ENCODE measurements around the gene UPK3BL2. TPM values are rescaled to one million over a fixed set of nuclear protein-coding genes. Genes with fewer than 3 reads are reported as not detected.
"Not testable (repeated sequence)": the region's sequence is repeated elsewhere in the genome, so short reads cannot be mapped to it uniquely, and the experiment has no call there.

UPK3BL2 gene
- total RNA-seq, 1 donor from 2014 or later, result 9.8 TPM

DNA sequence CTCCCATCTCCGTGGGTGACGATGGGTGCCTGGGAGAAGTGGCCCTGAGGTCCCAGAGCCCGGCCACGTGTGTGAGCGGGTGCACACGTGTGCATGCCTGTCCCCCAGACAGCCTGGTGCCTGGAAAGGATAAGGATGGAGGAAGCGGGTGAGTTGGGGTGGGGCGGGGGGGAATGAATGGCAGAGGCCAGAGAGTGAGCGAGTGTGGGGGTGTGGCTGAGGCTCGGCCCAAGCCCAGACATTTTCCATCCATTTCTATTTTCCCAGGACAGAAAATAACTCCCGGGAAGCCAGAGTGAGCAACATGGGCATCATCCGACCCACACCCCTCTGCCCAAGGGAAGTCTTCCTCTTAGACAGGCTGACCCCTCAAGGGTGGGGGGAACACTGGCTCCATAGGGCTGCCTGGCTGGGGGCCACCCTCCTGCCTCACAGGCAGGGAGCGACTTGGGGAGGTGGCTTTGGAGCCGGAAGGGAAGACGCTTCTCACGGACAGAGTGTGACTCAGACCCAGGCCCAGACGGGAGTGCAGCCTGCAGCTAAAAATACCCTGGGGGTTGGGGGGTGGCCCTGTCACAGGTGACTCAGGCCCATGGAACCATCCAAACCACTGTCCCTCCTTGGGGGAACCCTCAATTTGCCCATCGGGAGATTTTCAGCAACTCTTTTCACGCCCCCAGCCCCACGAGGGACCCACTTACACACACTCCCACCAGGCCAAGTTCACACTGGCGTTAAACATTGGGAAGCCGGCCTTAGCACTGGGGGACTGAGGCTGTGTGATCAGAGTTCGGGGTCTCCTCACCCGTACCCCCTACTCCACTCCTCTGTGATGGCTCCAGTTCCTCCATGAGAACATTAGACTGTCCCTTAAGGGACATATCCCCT is 38.0 kb downstream of the UPK3BL2 start:
- H3K36me3 ChIP-seq; intact Hi-C loops (cut with DNase I); H3K27ac ChIP-seq; DNase-seq (ENCODE audit: extremely low spot score in 2 of 2); H3K4me3 ChIP-seq; H3K9me3 ChIP-seq; H3K27me3 ChIP-seq; H3K4me1 ChIP-seq: not testable (repeated sequence)

DNA sequence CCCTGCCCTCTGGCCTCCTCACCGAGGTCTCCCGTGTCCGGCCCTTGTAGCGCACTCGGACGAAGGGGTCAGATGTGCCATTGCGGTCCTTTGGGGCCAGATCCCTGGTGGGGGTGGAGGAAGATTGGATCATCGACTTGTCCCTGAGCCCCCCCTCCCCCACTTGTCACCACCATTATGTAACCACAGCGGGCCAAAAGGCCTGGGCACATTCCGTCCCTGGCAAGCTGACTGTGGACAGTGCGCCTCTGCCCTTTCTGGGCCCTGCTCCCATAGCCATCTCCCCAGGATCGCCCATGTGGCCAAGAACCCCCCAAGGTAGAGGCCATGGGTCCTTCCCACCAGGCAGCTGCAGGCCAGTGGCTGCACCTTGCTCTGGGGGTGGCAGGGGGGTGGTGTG is 40.4 kb downstream of the UPK3BL2 start:
- H3K36me3 ChIP-seq; H3K27ac ChIP-seq; H3K27me3 ChIP-seq; H3K4me1 ChIP-seq; DNase-seq (ENCODE audit: extremely low spot score in 2 of 2); H3K9me3 ChIP-seq; intact Hi-C loops (cut with DNase I); H3K4me3 ChIP-seq: not testable (repeated sequence)

DNA sequence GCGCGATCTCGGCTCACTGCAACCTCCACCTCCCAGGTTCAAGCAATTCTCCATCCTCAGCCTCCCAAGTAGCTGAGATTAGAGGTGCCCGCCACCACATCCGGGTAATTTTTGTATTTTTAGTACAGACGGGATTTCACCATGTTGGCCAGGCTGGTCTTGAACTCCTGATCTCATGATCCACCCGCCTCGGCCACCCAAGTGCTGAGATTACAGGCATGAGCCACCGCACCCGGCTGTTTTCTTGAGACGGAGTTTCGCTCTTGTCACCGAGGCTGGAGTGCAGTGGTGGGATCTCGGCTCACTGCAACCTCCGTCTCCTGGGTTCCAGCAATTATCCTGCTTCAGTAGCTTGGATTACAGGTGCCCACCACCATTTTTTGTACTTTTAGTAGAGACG is 45.2 kb downstream of the UPK3BL2 start:
- H3K9me3 ChIP-seq; H3K4me3 ChIP-seq; DNase-seq (ENCODE audit: extremely low spot score in 2 of 2); H3K27me3 ChIP-seq; intact Hi-C loops (cut with DNase I); H3K36me3 ChIP-seq; H3K4me1 ChIP-seq; H3K27ac ChIP-seq: not testable (repeated sequence)

DNA sequence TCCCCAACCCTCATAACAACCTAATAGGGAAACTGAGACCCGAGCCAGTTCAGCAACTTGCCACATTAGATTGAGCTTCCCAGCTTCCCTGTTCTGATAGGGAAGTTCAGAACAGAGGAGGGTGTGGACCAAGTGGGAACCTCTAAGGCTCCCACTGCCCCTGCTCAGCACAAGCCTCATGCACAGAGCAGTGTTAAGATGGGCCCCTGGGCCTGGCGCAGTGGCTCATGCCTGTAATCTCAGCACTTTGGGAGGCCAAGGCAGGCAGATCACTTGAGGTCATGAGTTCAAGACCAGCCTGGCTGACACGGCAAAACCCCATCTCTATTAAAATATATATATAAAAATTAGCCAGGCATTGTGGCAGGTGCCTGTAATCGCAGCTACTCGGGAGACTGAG is 46.2 kb downstream of the UPK3BL2 start:
- intact Hi-C loops (cut with DNase I); H3K27me3 ChIP-seq; H3K4me1 ChIP-seq; H3K9me3 ChIP-seq; DNase-seq (ENCODE audit: extremely low spot score in 2 of 2); H3K4me3 ChIP-seq; H3K27ac ChIP-seq; H3K36me3 ChIP-seq: not testable (repeated sequence)

DNA sequence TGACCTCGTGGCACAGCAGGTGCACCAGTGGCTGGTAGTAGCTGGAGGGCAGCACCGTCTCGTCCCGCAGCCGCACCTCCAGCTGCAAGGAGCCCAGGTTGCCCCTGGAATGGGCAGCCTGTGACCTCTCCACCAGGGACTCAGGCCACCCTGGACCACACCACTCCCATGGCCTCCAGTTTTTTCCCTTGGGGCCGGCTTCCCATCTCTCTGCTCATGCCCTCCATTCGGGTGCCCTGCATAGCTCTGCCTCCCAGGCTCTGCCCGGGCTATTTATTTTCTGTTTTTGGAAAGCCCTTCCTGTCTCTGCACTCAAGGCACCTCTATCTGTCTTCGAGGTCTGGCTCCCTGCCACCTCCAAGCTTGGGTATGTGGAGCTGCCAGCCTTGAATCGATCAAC is 46.6 kb downstream of the UPK3BL2 start:
- H3K9me3 ChIP-seq; H3K4me1 ChIP-seq; H3K4me3 ChIP-seq; H3K27ac ChIP-seq; intact Hi-C loops (cut with DNase I); H3K36me3 ChIP-seq; H3K27me3 ChIP-seq: not testable (repeated sequence)
- DNase-seq (ENCODE audit: extremely low spot score in 2 of 2), result peak in 1 of 2 donors; percentile 43

DNA sequence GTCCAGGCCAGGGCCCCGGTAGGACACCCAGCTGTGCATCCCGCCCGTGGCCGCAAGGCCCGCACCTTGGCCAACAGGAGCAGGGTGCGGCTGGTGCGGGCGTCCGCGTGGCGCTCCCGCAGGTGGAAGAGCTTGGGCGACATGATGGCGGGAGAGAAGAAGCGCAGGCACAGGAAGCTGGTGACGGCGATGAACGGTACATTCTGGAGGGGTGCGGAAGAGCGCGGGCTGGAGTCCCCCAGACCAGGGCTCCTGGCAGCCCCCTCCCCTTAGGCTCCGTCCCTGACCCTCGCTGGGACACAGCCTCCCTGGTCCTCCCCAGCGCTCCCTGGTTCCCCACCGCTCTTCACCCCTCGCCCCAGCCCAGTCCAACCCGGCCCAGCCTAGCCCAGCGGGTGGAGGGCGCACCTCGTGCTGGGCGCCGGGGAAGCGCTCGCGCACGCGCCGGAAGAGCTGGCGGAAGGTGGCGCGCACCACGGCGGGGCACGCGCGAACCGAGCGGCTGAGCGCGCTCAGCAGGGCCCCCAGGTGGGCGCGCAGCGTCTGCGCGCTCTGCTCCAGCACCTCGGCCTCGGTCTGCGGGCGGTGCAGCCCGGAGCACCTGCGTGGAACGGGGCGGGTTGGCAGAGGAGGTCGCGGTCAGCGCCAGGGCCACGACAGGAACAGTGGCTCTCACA is 48.9 kb downstream of the UPK3BL2 start:
- H3K27ac ChIP-seq; H3K4me1 ChIP-seq; H3K27me3 ChIP-seq; DNase-seq (ENCODE audit: extremely low spot score in 2 of 2); H3K36me3 ChIP-seq; intact Hi-C loops (cut with DNase I); H3K4me3 ChIP-seq; H3K9me3 ChIP-seq: not testable (repeated sequence)

DNA sequence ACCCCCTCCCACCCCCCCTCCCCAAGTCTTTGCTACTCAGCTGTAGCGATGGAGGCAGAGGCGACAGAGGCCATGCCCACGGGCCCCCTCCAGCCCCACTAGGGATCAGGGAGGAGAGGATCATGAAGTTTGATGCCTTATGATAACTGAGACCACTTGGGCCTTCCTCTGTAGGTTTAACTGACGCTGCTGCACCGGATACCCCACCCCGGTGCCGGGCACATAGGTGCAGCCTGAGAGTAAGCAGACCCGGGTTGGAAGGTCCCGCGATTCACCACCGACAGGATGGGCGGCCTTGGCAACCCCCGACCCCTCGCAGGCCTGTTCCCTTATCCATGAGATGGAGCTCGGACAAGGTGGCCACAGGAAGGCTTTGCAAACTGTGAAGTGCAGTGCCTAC is 49.5 kb downstream of the UPK3BL2 start:
- H3K36me3 ChIP-seq; intact Hi-C loops (cut with DNase I); DNase-seq (ENCODE audit: extremely low spot score in 2 of 2); H3K27me3 ChIP-seq; H3K4me1 ChIP-seq; H3K4me3 ChIP-seq; H3K27ac ChIP-seq; H3K9me3 ChIP-seq: not testable (repeated sequence)

DNA sequence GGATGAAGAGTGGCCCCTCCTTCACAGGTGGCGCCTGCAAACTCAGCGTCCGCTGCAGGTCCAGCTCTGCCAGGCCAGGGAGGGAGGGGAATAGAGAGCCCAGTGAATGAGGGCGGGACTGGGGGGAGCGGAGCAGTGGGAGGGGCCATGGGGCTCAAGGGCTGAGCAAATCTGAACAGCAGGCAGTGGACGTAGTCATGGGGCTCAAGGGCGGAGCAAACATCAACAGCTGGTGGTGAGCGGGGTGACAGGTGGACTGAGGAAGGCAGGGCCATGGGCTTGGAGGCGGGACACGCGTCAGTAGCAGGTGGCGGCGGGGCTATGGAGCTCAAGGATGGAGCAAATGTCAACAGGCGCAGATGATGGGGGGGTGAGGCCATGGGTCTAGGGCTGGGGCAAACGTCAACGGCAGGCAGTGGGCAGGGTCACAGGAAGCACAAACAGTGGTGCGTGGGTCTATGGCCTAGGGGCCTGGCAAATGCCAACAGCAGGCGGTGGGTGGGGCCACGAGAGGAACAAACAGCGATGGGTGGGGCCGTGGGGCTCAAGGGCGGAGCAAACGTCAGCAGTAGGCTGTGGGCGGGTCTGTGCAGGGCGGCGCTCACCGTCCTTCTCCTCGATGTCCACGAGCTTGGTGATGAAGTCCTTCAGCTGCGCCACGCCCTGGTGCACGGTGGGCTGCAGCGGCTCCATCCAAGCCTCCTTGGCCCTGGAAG is 50.1 kb downstream of the UPK3BL2 start:
- intact Hi-C loops (cut with DNase I); H3K4me1 ChIP-seq; H3K36me3 ChIP-seq; H3K27me3 ChIP-seq; DNase-seq (ENCODE audit: extremely low spot score in 2 of 2); H3K27ac ChIP-seq; H3K4me3 ChIP-seq; H3K9me3 ChIP-seq: not testable (repeated sequence)

DNA sequence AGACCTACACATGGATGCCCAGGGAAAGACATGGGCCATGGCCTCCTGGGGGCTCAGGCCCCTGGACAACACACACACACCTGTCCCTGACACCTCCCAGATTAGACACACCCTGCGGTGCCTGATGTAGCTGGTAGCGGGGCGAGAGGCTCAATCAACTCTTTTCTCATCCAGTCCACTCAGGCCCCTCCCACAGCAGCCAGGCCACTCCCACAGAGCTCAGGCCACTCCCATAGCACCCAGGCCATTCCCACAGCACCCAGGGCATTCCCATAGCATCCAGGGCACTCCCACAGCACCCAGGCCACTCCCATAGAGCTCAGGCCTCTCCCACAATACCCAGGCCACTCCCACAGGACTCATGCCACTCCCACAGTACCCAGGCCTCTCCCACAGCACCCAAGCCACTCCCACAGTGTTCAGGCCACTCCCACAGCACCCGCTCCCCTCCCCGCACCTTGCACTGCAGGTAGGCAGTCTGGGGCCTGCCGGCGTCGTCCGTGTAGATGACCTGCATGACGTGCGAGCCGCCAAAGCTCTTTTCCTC is 52.9 kb downstream of the UPK3BL2 start:
- H3K4me1 ChIP-seq; H3K9me3 ChIP-seq; intact Hi-C loops (cut with DNase I); H3K27me3 ChIP-seq; H3K36me3 ChIP-seq; H3K4me3 ChIP-seq; H3K27ac ChIP-seq; DNase-seq (ENCODE audit: extremely low spot score in 2 of 2): not testable (repeated sequence)

Other genes with a start within 250 kb of the UPK3BL2 start
- gene SPDYE6, start 187.3 kb downstream of the UPK3BL2 start, total RNA-seq, result not detected
- 17.4 TPM for gene PRKRIP1, start 147.3 kb downstream of the UPK3BL2 start, total RNA-seq
- 15.5 TPM for gene ORAI2, start 110.1 kb downstream of the UPK3BL2 start, total RNA-seq
- 8.3 TPM for gene ALKBH4, start 78.8 kb downstream of the UPK3BL2 start, total RNA-seq
- 11.0 TPM for gene LRWD1, start 78.7 kb downstream of the UPK3BL2 start, total RNA-seq
- 20.1 TPM for gene POLR2J, start 64.8 kb downstream of the UPK3BL2 start, total RNA-seq
- 19.6 TPM for gene RASA4B, start 25.9 kb downstream of the UPK3BL2 start, total RNA-seq
- gene SPDYE2, start 7.5 kb upstream of the UPK3BL2 start, total RNA-seq, result not detected
- 28.7 TPM for gene POLR2J3, start 28.9 kb upstream of the UPK3BL2 start, total RNA-seq
- gene RASA4, start 73.1 kb upstream of the UPK3BL2 start, total RNA-seq, result 85.7 TPM
- gene UPK3BL1, start 99.1 kb upstream of the UPK3BL2 start, total RNA-seq, result 83.7 TPM
- gene SPDYE2B, start 106.6 kb upstream of the UPK3BL2 start, total RNA-seq, result not detected
- 2.2 TPM for gene POLR2J2, start 128.0 kb upstream of the UPK3BL2 start, total RNA-seq
- gene FAM185A, start 205.3 kb upstream of the UPK3BL2 start, total RNA-seq, result 15.5 TPM

Data from vagina (tissue), 2 donors.